ENCODE results near the gene PDIA2.

Gene PDIA2

DNA sequence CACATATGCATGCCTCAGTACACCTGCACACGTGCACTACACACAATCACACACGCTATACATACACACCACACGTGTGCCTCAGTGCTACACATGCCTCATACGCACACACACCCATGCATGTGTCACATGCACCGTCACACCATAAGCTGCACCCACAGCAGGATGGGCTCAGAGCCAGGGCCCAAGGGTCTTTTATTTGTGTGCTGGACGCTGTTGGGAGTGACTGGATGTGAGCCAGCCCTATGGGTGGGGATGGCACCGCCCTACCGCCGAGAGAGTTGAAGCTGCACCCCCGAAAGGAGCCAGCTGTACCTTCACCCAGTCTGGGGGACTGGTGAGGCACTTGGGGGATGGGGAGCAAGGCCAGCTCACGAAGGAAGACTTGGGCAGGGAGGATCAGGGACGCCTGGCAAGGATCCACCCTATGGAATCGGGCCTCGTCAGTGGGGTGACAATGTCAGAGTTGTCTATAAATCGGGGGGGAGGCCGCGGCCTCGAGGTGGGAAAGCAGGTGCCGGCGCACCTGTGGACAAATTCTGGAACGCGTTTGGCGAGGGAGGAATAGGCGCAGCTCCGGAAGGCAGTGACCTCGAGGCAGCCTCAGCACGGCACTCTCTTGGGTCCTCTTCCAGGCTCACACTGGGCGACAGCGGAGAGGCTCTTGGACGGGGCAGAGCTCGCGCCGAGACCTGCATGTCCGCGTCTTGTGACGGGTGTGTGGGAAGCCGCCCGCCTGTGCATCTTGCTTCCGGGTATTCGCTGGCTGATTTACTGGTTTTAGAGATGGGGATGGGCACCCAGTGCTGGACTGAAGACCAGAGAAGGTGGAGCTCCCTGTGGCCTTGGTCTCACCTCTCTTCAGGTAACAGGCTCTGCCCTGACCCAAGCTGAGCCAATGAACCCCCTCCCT, 14.6 kb upstream of the PDIA2 start:
- Histone ChIP-seq H3K4me2 (ENCODE audit: low read length) (no peak overlapping the region), H4K20me1 (ENCODE audit: insufficient read depth, low read length) (no peaks in the 10 kb centered on the region), H3K27me3 (ENCODE audit: low read depth, low read length) (no peaks in the 10 kb centered on the region), H3K9me3 (ENCODE audit: insufficient read depth, low read length) (no peaks in the 10 kb centered on the region), H3K27ac (ENCODE audit: low read length) (no peak overlapping the region), H3K79me2 (ENCODE audit: low read length) (no peaks in the 10 kb centered on the region), H3K36me3 (replicated peaks; ENCODE audit: low read depth, low read length) (no peaks in the 10 kb centered on the region), H3K4me3 (ENCODE audit: low read length) (no peak overlapping the region), H3K9ac (ENCODE audit: low read length) (no peak overlapping the region), H3K4me1 (ENCODE audit: low read length) (peaks cover 3% of the 10 kb centered on the region; the same call in 1 of the 2 replicates), H2AFZ (ENCODE audit: low read depth, low read length) (no peak overlapping the region)
- TF ChIP-seq, protein P1, sequence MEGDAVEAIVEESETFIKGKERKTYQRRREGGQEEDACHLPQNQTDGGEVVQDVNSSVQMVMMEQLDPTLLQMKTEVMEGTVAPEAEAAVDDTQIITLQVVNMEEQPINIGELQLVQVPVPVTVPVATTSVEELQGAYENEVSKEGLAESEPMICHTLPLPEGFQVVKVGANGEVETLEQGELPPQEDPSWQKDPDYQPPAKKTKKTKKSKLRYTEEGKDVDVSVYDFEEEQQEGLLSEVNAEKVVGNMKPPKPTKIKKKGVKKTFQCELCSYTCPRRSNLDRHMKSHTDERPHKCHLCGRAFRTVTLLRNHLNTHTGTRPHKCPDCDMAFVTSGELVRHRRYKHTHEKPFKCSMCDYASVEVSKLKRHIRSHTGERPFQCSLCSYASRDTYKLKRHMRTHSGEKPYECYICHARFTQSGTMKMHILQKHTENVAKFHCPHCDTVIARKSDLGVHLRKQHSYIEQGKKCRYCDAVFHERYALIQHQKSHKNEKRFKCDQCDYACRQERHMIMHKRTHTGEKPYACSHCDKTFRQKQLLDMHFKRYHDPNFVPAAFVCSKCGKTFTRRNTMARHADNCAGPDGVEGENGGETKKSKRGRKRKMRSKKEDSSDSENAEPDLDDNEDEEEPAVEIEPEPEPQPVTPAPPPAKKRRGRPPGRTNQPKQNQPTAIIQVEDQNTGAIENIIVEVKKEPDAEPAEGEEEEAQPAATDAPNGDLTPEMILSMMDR (IDR thresholded peaks at IDR 0.05; ENCODE audit: low read depth, low read length): no peak
- TF ChIP-seq EZH2phosphoT487 (IDR thresholded peaks at IDR 0.05; ENCODE audit: low read depth): no peak

DNA sequence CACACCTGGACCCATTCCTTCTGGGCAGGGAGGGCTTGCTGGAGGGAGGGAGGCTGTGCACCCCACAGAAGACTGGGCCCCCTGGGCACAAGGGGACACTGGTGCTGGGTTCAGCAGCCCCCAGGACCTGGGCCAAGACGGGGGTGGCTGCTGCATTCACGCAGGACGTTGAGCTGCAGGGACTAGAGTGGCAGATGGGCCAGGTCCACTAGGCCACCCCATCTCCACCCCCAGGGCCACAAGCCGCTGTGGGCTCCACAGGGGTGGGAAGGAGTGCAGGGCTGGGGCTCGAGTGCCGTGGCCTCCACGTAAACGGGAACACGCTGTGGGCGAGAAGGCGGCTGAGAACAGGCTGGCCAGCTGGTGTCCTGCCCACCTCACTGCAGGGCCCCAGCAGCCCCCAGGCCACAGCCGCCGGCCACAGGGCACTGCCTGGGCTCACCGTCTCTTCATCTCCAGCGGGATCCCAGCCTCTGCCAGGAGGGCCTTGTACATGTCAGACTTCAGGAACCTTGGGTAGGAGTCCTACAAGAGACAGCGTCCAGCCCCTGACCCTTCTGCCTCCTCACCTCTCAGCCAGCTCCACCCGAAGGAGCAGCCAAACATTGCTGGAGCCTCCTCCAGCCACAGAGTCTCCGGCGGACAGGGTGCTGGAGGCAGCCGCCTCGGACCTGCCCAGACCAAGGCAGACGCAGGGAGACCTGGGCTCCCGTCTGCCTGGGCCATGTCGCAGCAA, 13.7 kb upstream of the PDIA2 start:
- H3K9me3 ChIP-seq (ENCODE audit: insufficient read depth, low read length): no peaks in the 10 kb centered on the region
- H3K4me3 ChIP-seq (ENCODE audit: low read length): no peak overlapping the region
- no peak overlapping the region for H3K9ac ChIP-seq (ENCODE audit: low read length)
- H3K4me1 ChIP-seq (ENCODE audit: low read length): peaks cover 3% of the 10 kb centered on the region; the same call in 1 of the 2 replicates
- H2AFZ ChIP-seq (ENCODE audit: low read depth, low read length): no peak overlapping the region
- H3K27ac ChIP-seq (ENCODE audit: low read length): no peak overlapping the region
- H3K27me3 ChIP-seq (ENCODE audit: low read depth, low read length): no peaks in the 10 kb centered on the region
- no peaks in the 10 kb centered on the region for H4K20me1 ChIP-seq (ENCODE audit: insufficient read depth, low read length)
- H3K36me3 ChIP-seq (replicated peaks; ENCODE audit: low read depth, low read length): no peaks in the 10 kb centered on the region
- H3K4me2 ChIP-seq (ENCODE audit: low read length): no peak overlapping the region
- no peak for TF ChIP-seq EZH2phosphoT487 (IDR thresholded peaks at IDR 0.05; ENCODE audit: low read depth)
- TF ChIP-seq, protein P1 (IDR thresholded peaks at IDR 0.05; ENCODE audit: low read depth, low read length): no peak
- H3K79me2 ChIP-seq (ENCODE audit: low read length): no peaks in the 10 kb centered on the region

- Histone ChIP-seq H3K27ac (ENCODE audit: low read length) (no peak overlapping the region), H3K79me2 (ENCODE audit: low read length) (no peaks in the 10 kb centered on the region), H3K4me1 (ENCODE audit: low read length) (peaks cover 3% of the 10 kb centered on the region; the same call in 1 of the 2 replicates), H3K4me3 (ENCODE audit: low read length) (no peak overlapping the region), H3K4me2 (ENCODE audit: low read length) (no peak overlapping the region), H3K9me3 (ENCODE audit: insufficient read depth, low read length) (no peaks in the 10 kb centered on the region), H3K36me3 (replicated peaks; ENCODE audit: low read depth, low read length) (no peaks in the 10 kb centered on the region), H2AFZ (ENCODE audit: low read depth, low read length) (no peak overlapping the region), H4K20me1 (ENCODE audit: insufficient read depth, low read length) (no peaks in the 10 kb centered on the region), H3K27me3 (ENCODE audit: low read depth, low read length) (no peaks in the 10 kb centered on the region), H3K9ac (ENCODE audit: low read length) (no peak overlapping the region)
- TF ChIP-seq EZH2phosphoT487 (IDR thresholded peaks at IDR 0.05; ENCODE audit: low read depth): no peak
- TF ChIP-seq, protein P1 (IDR thresholded peaks at IDR 0.05; ENCODE audit: low read depth, low read length): no peak
These were observed 12.3 kb upstream of the PDIA2 start for GRCh38 chr16:270381-271255.
